ENCODE results near the gene BMP8B. TPM values are rescaled to one million over a fixed set of nuclear protein-coding genes. Genes with fewer than 3 reads are reported as not detected.

BMP8B gene
- total RNA-seq (0.14 TPM), polyA plus RNA-seq (0.16 TPM)
- long read RNA-seq, donor 1 = 0 reads
- long read RNA-seq, donor 2 = 0 reads
- long read RNA-seq, donor 3 = 0 reads
- long read RNA-seq, donor 4 = 0 reads
- long read RNA-seq, donor 5 = 0 reads
- long read RNA-seq, donor 6 = 0 reads
- long read RNA-seq, donor 7 = 0 reads
- long read RNA-seq, donor 8 = 0 reads
- long read RNA-seq, donor 9 = 0 reads
- long read RNA-seq, donor 10 = 0 reads

GRCh38 chr1:39788758-39789570 lies at the start of gene BMP8B:
Gene BMP8B (minus strand): TSS chr1:39788865. CDS start chr1:39788485, 380 bp downstream.
- no peaks in the 10 kb centered on the region for H3K36me3 ChIP-seq (ENCODE audit: control insufficient read depth in 2 of 2, insufficient read depth in 2 of 2, low read length in 1 of 2)
- WGBS = 2% methylated on average over 91 of the region's 91 CpGs
- no peaks in the 10 kb centered on the region for H3K9me3 ChIP-seq (ENCODE audit: control insufficient read depth in 2 of 2, insufficient read depth in 1 of 2, low read length in 1 of 2)
- no peak within 1 kb of the TSS for H3K27ac ChIP-seq (ENCODE audit: low read depth in 1 of 2, low read length in 1 of 2)
- peak within 1 kb of the TSS in 1 of 2 donors; percentile 47 for H3K4me3 ChIP-seq (ENCODE audit: low read length in 2 of 2)
- DNase-seq (ENCODE audit: low read depth in 6 of 9, low spot score in 9 of 9) = peak in 3 of 9 donors; percentile 8 to 21 (median 17)
- H3K4me1 ChIP-seq (ENCODE audit: control insufficient read depth in 2 of 2, insufficient read depth in 2 of 2, low read length in 2 of 2) = peaks cover 2 to 3% of the 10 kb centered on the region in 2 donors
- peaks cover 35 to 69% of the 10 kb centered on the region in 2 donors for H3K27me3 ChIP-seq (ENCODE audit: control insufficient read depth in 2 of 2, insufficient read depth in 1 of 2, low read length in 1 of 2)

GRCh38 chr1:39836595-39837110 lies 48.0 kb upstream of the BMP8B start:
- Histone ChIP-seq H3K9me3 (ENCODE audit: control insufficient read depth in 2 of 2, insufficient read depth in 1 of 2, low read length in 1 of 2) (no peaks in the 10 kb centered on the region), H3K27ac (ENCODE audit: low read depth in 1 of 2, low read length in 1 of 2) (no peak overlapping the region), H3K36me3 (ENCODE audit: control insufficient read depth in 2 of 2, insufficient read depth in 2 of 2, low read length in 1 of 2) (peaks cover 9 to 35% of the 10 kb centered on the region in 2 donors), H3K4me1 (ENCODE audit: control insufficient read depth in 2 of 2, insufficient read depth in 2 of 2, low read length in 2 of 2) (no peaks in the 10 kb centered on the region), H3K4me3 (ENCODE audit: low read length in 2 of 2) (no peak overlapping the region), H3K27me3 (ENCODE audit: control insufficient read depth in 2 of 2, insufficient read depth in 1 of 2, low read length in 1 of 2) (no peaks in the 10 kb centered on the region)
- no peak for DNase-seq (ENCODE audit: low read depth in 6 of 9, low spot score in 9 of 9)
- 99% methylated on average over 3 of the region's 3 CpGs for WGBS

GRCh38 chr1:39835935-39836594 lies 47.4 kb upstream of the BMP8B start:
- H3K4me1 ChIP-seq (ENCODE audit: control insufficient read depth in 2 of 2, insufficient read depth in 2 of 2, low read length in 2 of 2) = no peaks in the 10 kb centered on the region
- 96% methylated on average over 7 of the region's 7 CpGs for WGBS

GRCh38 chr1:39835110-39835509 lies 46.4 kb upstream of the BMP8B start:
- no peak overlapping the region for H3K27ac ChIP-seq (ENCODE audit: low read depth in 1 of 2, low read length in 1 of 2)
- WGBS = 96% methylated on average over 2 of the region's 2 CpGs
- H3K4me3 ChIP-seq (ENCODE audit: low read length in 2 of 2) = no peak overlapping the region
- no peaks in the 10 kb centered on the region for H3K4me1 ChIP-seq (ENCODE audit: control insufficient read depth in 2 of 2, insufficient read depth in 2 of 2, low read length in 2 of 2)
- no peaks in the 10 kb centered on the region for H3K9me3 ChIP-seq (ENCODE audit: control insufficient read depth in 2 of 2, insufficient read depth in 1 of 2, low read length in 1 of 2)
- peaks cover 9 to 20% of the 10 kb centered on the region in 2 donors for H3K36me3 ChIP-seq (ENCODE audit: control insufficient read depth in 2 of 2, insufficient read depth in 2 of 2, low read length in 1 of 2)
- DNase-seq (ENCODE audit: low read depth in 6 of 9, low spot score in 9 of 9) = no peak
- no peaks in the 10 kb centered on the region for H3K27me3 ChIP-seq (ENCODE audit: control insufficient read depth in 2 of 2, insufficient read depth in 1 of 2, low read length in 1 of 2)

More at GRCh38 chr1:39835935-39836594, 47.4 kb upstream of the BMP8B start:
- H3K9me3 ChIP-seq (ENCODE audit: control insufficient read depth in 2 of 2, insufficient read depth in 1 of 2, low read length in 1 of 2) = no peaks in the 10 kb centered on the region
- H3K36me3 ChIP-seq (ENCODE audit: control insufficient read depth in 2 of 2, insufficient read depth in 2 of 2, low read length in 1 of 2) = peaks cover 9 to 29% of the 10 kb centered on the region in 2 donors
- DNase-seq (ENCODE audit: low read depth in 6 of 9, low spot score in 9 of 9) = no peak
- no peak overlapping the region for H3K27ac ChIP-seq (ENCODE audit: low read depth in 1 of 2, low read length in 1 of 2)
- no peaks in the 10 kb centered on the region for H3K27me3 ChIP-seq (ENCODE audit: control insufficient read depth in 2 of 2, insufficient read depth in 1 of 2, low read length in 1 of 2)
- H3K4me3 ChIP-seq (ENCODE audit: low read length in 2 of 2) = no peak overlapping the region

- H3K27ac ChIP-seq (ENCODE audit: low read depth in 1 of 2, low read length in 1 of 2) = no peak overlapping the region
- H3K9me3 ChIP-seq (ENCODE audit: control insufficient read depth in 2 of 2, insufficient read depth in 1 of 2, low read length in 1 of 2) = no peaks in the 10 kb centered on the region
- 98% methylated on average over 9 of the region's 9 CpGs for WGBS
- peaks cover 7 to 9% of the 10 kb centered on the region in 2 donors for H3K36me3 ChIP-seq (ENCODE audit: control insufficient read depth in 2 of 2, insufficient read depth in 2 of 2, low read length in 1 of 2)
- no peak for DNase-seq (ENCODE audit: low read depth in 6 of 9, low spot score in 9 of 9)
- no peak overlapping the region for H3K4me3 ChIP-seq (ENCODE audit: low read length in 2 of 2)
- H3K4me1 ChIP-seq (ENCODE audit: control insufficient read depth in 2 of 2, insufficient read depth in 2 of 2, low read length in 2 of 2) = no peaks in the 10 kb centered on the region
- H3K27me3 ChIP-seq (ENCODE audit: control insufficient read depth in 2 of 2, insufficient read depth in 1 of 2, low read length in 1 of 2) = no peaks in the 10 kb centered on the region
Measured at GRCh38 chr1:39833621-39834385, 45.1 kb upstream of the BMP8B start.

GRCh38 chr1:39833121-39833520 lies 44.5 kb upstream of the BMP8B start:
- Histone ChIP-seq H3K4me1 (ENCODE audit: control insufficient read depth in 2 of 2, insufficient read depth in 2 of 2, low read length in 2 of 2) (no peaks in the 10 kb centered on the region), H3K36me3 (ENCODE audit: control insufficient read depth in 2 of 2, insufficient read depth in 2 of 2, low read length in 1 of 2) (peaks cover 0 to 5% of the 10 kb centered on the region in 2 donors), H3K27ac (ENCODE audit: low read depth in 1 of 2, low read length in 1 of 2) (no peak overlapping the region), H3K4me3 (ENCODE audit: low read length in 2 of 2) (no peak overlapping the region), H3K9me3 (ENCODE audit: control insufficient read depth in 2 of 2, insufficient read depth in 1 of 2, low read length in 1 of 2) (no peaks in the 10 kb centered on the region), H3K27me3 (ENCODE audit: control insufficient read depth in 2 of 2, insufficient read depth in 1 of 2, low read length in 1 of 2) (no peaks in the 10 kb centered on the region)
- no peak for DNase-seq (ENCODE audit: low read depth in 6 of 9, low spot score in 9 of 9)
- 88% methylated on average over 2 of the region's 2 CpGs for WGBS

- Histone ChIP-seq H3K4me1 (ENCODE audit: control insufficient read depth in 2 of 2, insufficient read depth in 2 of 2, low read length in 2 of 2) (no peaks in the 10 kb centered on the region), H3K27ac (ENCODE audit: low read depth in 1 of 2, low read length in 1 of 2) (no peak overlapping the region), H3K36me3 (ENCODE audit: control insufficient read depth in 2 of 2, insufficient read depth in 2 of 2, low read length in 1 of 2) (no peaks in the 10 kb centered on the region), H3K4me3 (ENCODE audit: low read length in 2 of 2) (no peak overlapping the region), H3K9me3 (ENCODE audit: control insufficient read depth in 2 of 2, insufficient read depth in 1 of 2, low read length in 1 of 2) (no peaks in the 10 kb centered on the region), H3K27me3 (ENCODE audit: control insufficient read depth in 2 of 2, insufficient read depth in 1 of 2, low read length in 1 of 2) (no peaks in the 10 kb centered on the region)
- 86% methylated on average over 6 of the region's 6 CpGs for WGBS
- DNase-seq (ENCODE audit: low read depth in 6 of 9, low spot score in 9 of 9) = no peak
Measured at GRCh38 chr1:39832294-39832693, 43.6 kb upstream of the BMP8B start.

- no peak for DNase-seq (ENCODE audit: low read depth in 6 of 9, low spot score in 9 of 9)
- no peak overlapping the region for H3K4me3 ChIP-seq (ENCODE audit: low read length in 2 of 2)
- H3K4me1 ChIP-seq (ENCODE audit: control insufficient read depth in 2 of 2, insufficient read depth in 2 of 2, low read length in 2 of 2) = no peaks in the 10 kb centered on the region
- 87% methylated on average over 6 of the region's 6 CpGs for WGBS
- H3K9me3 ChIP-seq (ENCODE audit: control insufficient read depth in 2 of 2, insufficient read depth in 1 of 2, low read length in 1 of 2) = no peaks in the 10 kb centered on the region
- H3K27ac ChIP-seq (ENCODE audit: low read depth in 1 of 2, low read length in 1 of 2) = no peak overlapping the region
- no peaks in the 10 kb centered on the region for H3K27me3 ChIP-seq (ENCODE audit: control insufficient read depth in 2 of 2, insufficient read depth in 1 of 2, low read length in 1 of 2)
- no peaks in the 10 kb centered on the region for H3K36me3 ChIP-seq (ENCODE audit: control insufficient read depth in 2 of 2, insufficient read depth in 2 of 2, low read length in 1 of 2)
Measured at GRCh38 chr1:39829791-39830533, 41.3 kb upstream of the BMP8B start.
